Heart right ventricle (tissue), 16 donors: ENCODE measurements around the gene DLGAP1. TPM values are rescaled to one million over a fixed set of nuclear protein-coding genes. Genes with fewer than 3 reads are reported as not detected.
A peak's percentile ranks its signal among the peaks of the same experiment; 100 is the strongest.

ENCODE experiments used
- ATAC-seq, 8 donors: fragments of 200-7000 bp; cut with Tn5 transposase; one replicate each; pipeline ENCODE4 v1.9.1; 2020; ENCODE audit warnings: mild to moderate bottlenecking in 8 of 8, moderate library complexity in 8 of 8, moderate number of reproducible peaks in 1 of 8
- DNase-seq, 2 donors: peaks; one replicate each; pipeline ENCODE4 v3.0.0-alpha.2; 2020
- H3K27ac ChIP-seq, 10 donors: fragments of 200-600 bp; sonication (generic) in 2 of 10; one replicate each; pipeline versions ENCODE4 v1.5.0 to v1.8.0; 2020 to 2022; ENCODE audit warnings: mild to moderate bottlenecking in 3 of 10
- H3K27me3 ChIP-seq, 7 donors: fragments of 200-600 bp; one replicate each; pipeline ENCODE4 v1.8.0; 2021 to 2022; ENCODE audit warnings: mild to moderate bottlenecking in 2 of 7
- H3K36me3 ChIP-seq, 9 donors: fragments of 200-600 bp; sonication (generic) in 1 of 9; one replicate each; pipeline versions ENCODE4 v1.5.0 to v1.8.0; 2020 to 2022; ENCODE audit warnings: mild to moderate bottlenecking in 2 of 9
- H3K4me1 ChIP-seq, 9 donors: fragments of 200-600 bp; sonication (generic) in 1 of 9; one replicate each; pipeline versions ENCODE4 v1.5.0 to v1.8.0; 2020 to 2022; ENCODE audit warnings: mild to moderate bottlenecking in 4 of 9
- H3K4me3 ChIP-seq, 10 donors: fragments of 200-600 bp; sonication (generic) in 2 of 10; one replicate each; pipeline versions ENCODE4 v1.5.0 to v1.8.0; 2020 to 2022; ENCODE audit warnings: mild to moderate bottlenecking in 7 of 10, moderate library complexity in 2 of 10
- H3K9me3 ChIP-seq, 11 donors: fragments of 200-600 bp in 10 of 11; sonication (generic) in 2 of 11; one replicate each; pipeline versions ENCODE4 v1.5.0 to v1.8.0; 2013 to 2022; ENCODE audit warnings: mild to moderate bottlenecking in 2 of 11, control low read depth in 1 of 11, moderate library complexity in 1 of 11
- whole genome bisulfite sequencing, 2 donors: extraction: QIAGEN DNeasy Blood & Tissue Kit; methylation state at CpG; one replicate each; pipeline ENCODE4 v1.1.7; 2013; ENCODE audit warnings: inconsistent platforms in 1 of 2; 5-methylcytosine and 5-hydroxymethylcytosine counted together
- intact Hi-C, 10 donors: fragments of 100-400 bp; cut with DNase I; formaldehyde crosslinking; loops; one replicate each; pipeline versions ENCODE4 v1.11.1 to v1.14.2; 2022
- polyA plus RNA-seq, 2 donors: library from polyadenylated mRNA; stranded (reverse); fragments of 200-250 nt; gene quantifications; one replicate each; pipeline ENCODE4 v1.2.3, GENCODE V29; 2013
- total RNA-seq, 10 donors: library from RNA; stranded (reverse); fragmentation: NEBNext Ultra II Directional in 3 of 10; extraction: Animal tissue kit (Norgen Biotek cat#: 25700) in 3 of 10; gene quantifications; one replicate each; pipeline versions ENCODE4 v1.2.1 to v1.2.4, GENCODE V29; 2021 to 2023
- TF ChIP-seq, protein P1 (sequence below), 9 donors: fragments of 200-600 bp; sonication (generic) in 2 of 9; IDR thresholded peaks; one replicate each; pipeline versions ENCODE4 v1.5.0 to v1.8.0; 2021 to 2022; ENCODE audit warnings: antibody characterized with exemption in 9 of 9, mild to moderate bottlenecking in 5 of 9, moderate library complexity in 1 of 9
- donor health status: Arrhythmogenic right ventricular cardiomyopathy.
- donor health status: ischemic (EF 13 %, LVEDD 7.1; RV severe dilation, severe dysfunction).
- donor health status: healthy with polysubstance abuse.
- donor health status: DM: no; HTN: yes; CAD: no.
- donor health status: DM: no; HTN: no; CAD: no.
- donor health status: ischemic (EF 25% LVEDD 6.9; RV normal size, moderate dysfunction).
- donor health status: ischemic (EF 25% LVEDD 5.7; RV mildly dilated, moderate dysfunction).
- donor health status: healthy.
- donor health status: DM: yes; HTN: yes; CAD: no.
- donor health status: Ischemic cardiomyopathy.
- donor health status: ischemic (EF 35%, LVEDD 5.7; RV mildly dilated, moderate dysfunction).
- donor health status: nonischemic (EF 11% LVEDD 7.7; RV severe dilation, severe dysfunction).
- donor health status: DM: yes; HTN: yes; CAD: no.
- donor health status: PGD.
- donor health status: ischemic (EF 29% LVEDD 5.4; RV normal size, mild dysfunction).
- donor health status: nonischemic (EF 23%, LVEDD 6.1; RV moderate dilation, normal function).

Gene DLGAP1
- total and polyA plus RNA-seq, 12 donors = 0.07 to 7.2 (median 1.0) TPM; not detected in 2

DNA sequence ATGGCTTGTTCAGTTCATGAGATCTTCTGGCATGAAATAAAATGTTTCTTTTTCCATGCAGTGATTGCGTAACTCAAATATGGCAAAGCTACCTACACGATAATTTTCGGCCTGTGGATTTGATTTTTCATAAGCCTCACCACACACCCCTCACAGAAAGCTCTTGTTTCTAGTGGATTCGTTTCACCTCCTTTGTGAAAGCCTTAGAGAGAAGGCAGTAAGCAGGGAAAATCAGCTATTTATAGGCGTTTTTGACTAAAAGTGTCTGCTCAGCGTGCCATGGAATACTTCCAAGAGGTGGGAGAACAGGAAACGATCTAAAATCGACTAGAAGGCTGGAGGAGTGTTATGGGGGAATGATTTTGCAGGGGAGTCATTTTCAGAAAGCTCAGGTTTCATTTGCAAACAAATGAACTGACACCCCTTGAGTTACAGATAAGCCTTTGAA is 587.2 kb downstream of the DLGAP1 start:
- DNase-seq = no peak
- H3K27ac ChIP-seq = peak overlapping the region in 3 of 10 donors; percentile 0 to 66 (median 16)
- no peaks in the 10 kb centered on the region for H3K27me3 ChIP-seq
- TF ChIP-seq, protein P1, sequence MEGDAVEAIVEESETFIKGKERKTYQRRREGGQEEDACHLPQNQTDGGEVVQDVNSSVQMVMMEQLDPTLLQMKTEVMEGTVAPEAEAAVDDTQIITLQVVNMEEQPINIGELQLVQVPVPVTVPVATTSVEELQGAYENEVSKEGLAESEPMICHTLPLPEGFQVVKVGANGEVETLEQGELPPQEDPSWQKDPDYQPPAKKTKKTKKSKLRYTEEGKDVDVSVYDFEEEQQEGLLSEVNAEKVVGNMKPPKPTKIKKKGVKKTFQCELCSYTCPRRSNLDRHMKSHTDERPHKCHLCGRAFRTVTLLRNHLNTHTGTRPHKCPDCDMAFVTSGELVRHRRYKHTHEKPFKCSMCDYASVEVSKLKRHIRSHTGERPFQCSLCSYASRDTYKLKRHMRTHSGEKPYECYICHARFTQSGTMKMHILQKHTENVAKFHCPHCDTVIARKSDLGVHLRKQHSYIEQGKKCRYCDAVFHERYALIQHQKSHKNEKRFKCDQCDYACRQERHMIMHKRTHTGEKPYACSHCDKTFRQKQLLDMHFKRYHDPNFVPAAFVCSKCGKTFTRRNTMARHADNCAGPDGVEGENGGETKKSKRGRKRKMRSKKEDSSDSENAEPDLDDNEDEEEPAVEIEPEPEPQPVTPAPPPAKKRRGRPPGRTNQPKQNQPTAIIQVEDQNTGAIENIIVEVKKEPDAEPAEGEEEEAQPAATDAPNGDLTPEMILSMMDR (IDR thresholded peaks at IDR 0.05) = no peak
- WGBS, 2 donors = 44 to 48% methylated on average over 8 of the region's 8 CpGs
- no peaks in the 10 kb centered on the region for H3K9me3 ChIP-seq
- H3K36me3 ChIP-seq = no peaks in the 10 kb centered on the region
- peaks cover 0 to 20% (median 4%) of the 10 kb centered on the region in 9 donors for H3K4me1 ChIP-seq
- H3K4me3 ChIP-seq = no peak overlapping the region
- peak in 1 of 8 donors; percentile 27 for ATAC-seq
- intact Hi-C loops = loop anchor here in 8 of 10 donors (2.0 to 10.0 kb wide), 7 partner anchors 93 to 583 kb away; no protein-coding TSS in a partner anchor

DNA sequence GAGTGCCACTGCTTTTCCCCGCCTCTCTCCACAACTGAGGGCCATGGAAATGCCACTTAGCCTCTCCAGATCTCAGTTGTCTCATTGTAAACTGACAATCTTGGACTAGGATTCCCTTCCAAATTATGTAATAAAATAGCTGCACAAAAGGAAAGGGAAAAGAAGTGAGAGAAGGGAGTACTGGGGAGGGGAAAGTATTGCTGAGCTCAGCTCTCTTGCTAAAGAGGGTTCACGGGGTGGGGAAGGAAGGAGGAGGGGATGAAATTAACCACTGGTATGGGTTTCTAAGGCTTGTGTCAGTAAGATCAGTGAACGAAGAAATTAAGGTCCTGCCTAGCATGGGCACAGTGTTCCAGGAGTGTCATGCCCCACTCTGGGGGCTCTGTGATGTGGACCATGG is 587.9 kb downstream of the DLGAP1 start:
- Histone ChIP-seq H3K27ac (peak overlapping the region in 1 of 10 donors; percentile 66), H3K9me3 (no peaks in the 10 kb centered on the region), H3K27me3 (no peaks in the 10 kb centered on the region), H3K36me3 (no peaks in the 10 kb centered on the region), H3K4me3 (no peak overlapping the region), H3K4me1 (peaks cover 0 to 20% (median 4%) of the 10 kb centered on the region in 9 donors)
- TF ChIP-seq, protein P1 (IDR thresholded peaks at IDR 0.05) = no peak
- no peak for DNase-seq
- 85 to 92% methylated on average over 3 of the region's 3 CpGs for WGBS, 2 donors
- ATAC-seq = no peak
- intact Hi-C loops = loop anchor here in 7 of 10 donors (5.0 to 10.0 kb wide), 6 partner anchors 92 to 582 kb away; no protein-coding TSS in a partner anchor

DNA sequence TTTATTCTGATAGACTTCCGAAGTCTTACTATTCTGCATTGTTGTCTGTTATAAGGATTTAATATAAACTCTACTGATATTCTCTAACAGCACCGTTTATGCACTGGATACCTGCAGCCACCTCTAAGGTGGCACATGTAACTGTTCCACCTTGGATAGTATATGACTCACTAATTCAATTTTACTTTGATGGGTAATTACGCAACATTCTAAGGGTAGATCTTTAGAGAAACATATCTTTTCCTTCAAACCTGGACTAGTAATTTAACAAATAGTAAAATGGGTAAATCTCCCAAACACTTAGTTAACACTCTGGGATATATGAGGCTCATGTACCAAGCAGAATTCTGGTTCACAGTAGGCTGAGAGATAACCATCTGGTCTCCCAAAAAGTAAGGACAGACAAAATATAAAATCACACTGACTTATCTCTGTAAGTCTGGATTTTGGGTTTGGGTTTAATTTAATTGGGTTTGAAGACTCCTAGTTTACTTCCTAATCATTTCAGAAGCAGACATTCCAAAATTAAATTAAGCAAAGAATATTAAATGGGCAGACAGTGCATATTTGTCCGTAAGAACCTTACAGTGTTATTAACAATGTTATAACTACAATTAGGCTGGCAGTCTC is 590.3 kb downstream of the DLGAP1 start:
- intact Hi-C loops = loop anchor here in 7 of 10 donors (5.0 to 10.0 kb wide), 6 partner anchors 90 to 580 kb away; no protein-coding TSS in a partner anchor
- Histone ChIP-seq H3K27me3 (no peaks in the 10 kb centered on the region), H3K4me1 (peaks cover 0 to 20% (median 4%) of the 10 kb centered on the region in 9 donors)

DNA sequence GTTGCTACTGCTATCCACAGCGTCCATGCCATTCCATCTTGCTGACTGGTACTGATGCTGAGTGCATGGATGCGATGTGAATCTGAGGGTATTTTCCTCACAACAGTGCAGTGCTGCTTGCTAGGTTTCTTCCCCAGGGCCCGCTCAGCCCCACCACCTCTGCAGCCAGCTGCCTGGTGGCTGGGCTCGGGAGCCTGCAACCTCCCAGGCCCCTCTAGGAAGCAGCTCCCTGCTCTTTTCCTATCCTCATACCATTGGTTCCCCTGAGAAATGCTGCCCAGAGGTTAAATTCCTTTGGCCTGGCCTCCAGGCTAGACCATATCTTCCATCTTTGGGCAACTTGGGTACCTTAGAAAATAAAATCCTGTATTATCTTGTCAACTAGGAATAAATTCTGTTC is 591.5 kb downstream of the DLGAP1 start:
- Histone ChIP-seq H3K4me3 (no peak overlapping the region), H3K9me3 (no peaks in the 10 kb centered on the region), H3K27me3 (no peaks in the 10 kb centered on the region), H3K27ac (no peak overlapping the region), H3K4me1 (peaks cover 0 to 20% (median 4%) of the 10 kb centered on the region in 9 donors), H3K36me3 (no peaks in the 10 kb centered on the region)
- WGBS, 2 donors = 71 to 89% methylated on average over 4 of the region's 4 CpGs
- no peak for DNase-seq
- no peak for ATAC-seq
- intact Hi-C loops = loop anchor here in 6 of 10 donors (10.0 kb wide), 4 partner anchors 89 to 579 kb away; no protein-coding TSS in a partner anchor
- TF ChIP-seq, protein P1 (IDR thresholded peaks at IDR 0.05) = no peak

More for the DNA sequence above, 590.3 kb downstream of the DLGAP1 start:
- DNase-seq (no peak), ATAC-seq (no peak)
- H3K27ac ChIP-seq = no peak overlapping the region
- WGBS, 2 donors = 93 to 95% methylated on average over 4 of the region's 4 CpGs
- TF ChIP-seq, protein P1 (IDR thresholded peaks at IDR 0.05) = no peak
- no peak overlapping the region for H3K4me3 ChIP-seq
- H3K9me3 ChIP-seq = no peaks in the 10 kb centered on the region
- H3K36me3 ChIP-seq = no peaks in the 10 kb centered on the region
